ENCODE data around the gene COL5A1. TPM values are rescaled to one million over a fixed set of nuclear protein-coding genes. Genes with fewer than 3 reads are reported as not detected.

COL5A1 gene
- total and polyA plus RNA-seq, 2 experiments from 2014 or later, result 2.5 to 13.1 TPM

DNA sequence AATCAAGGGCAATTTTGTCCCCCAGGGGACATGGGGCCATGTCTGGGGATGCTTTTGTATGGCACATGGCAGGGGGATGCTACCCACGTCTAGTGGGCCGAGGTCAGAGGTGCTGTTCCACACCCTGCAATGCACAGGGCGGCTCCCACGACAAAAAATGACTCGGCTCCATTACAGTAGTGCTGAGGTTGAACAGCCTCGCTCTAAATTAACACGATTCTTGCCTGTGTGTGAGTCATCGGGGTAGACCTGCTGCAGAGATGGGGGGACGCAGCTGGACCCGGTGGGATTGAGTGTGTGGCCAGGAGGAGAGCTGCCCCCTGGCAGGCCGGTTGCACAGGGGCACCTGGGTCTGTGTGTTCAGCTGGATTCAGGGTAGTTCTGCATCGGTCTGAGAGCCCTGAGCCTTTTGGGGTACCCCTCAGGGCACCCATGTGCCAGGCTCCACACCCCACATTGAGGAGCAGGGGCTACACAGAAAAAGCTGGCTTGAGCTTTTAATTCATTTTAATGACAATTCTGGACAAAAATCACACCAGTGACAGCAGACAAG lies 20.0 kb upstream of the COL5A1 start:
- Histone ChIP-seq H2AFZ (no peak overlapping the region), H3K4me3 (no peak overlapping the region), H4K20me1 (replicated peaks; ENCODE audit: insufficient read depth) (no peaks in the 10 kb centered on the region), H3K27ac (ENCODE audit: low read depth) (no peak overlapping the region), H3K36me3 (ENCODE audit: insufficient read depth) (no peaks in the 10 kb centered on the region), H3K4me2 (no peak overlapping the region), H3K79me2 (replicated peaks; ENCODE audit: insufficient read depth) (no peaks in the 10 kb centered on the region), H3K4me1 (ENCODE audit: insufficient read depth) (no peaks in the 10 kb centered on the region), H3K9me2 (ENCODE audit: insufficient read depth) (no peaks in the 10 kb centered on the region), H3K27me3 (ENCODE audit: insufficient read depth) (no peaks in the 10 kb centered on the region), H3F3A (replicated peaks; ENCODE audit: low read depth) (no peaks in the 10 kb centered on the region)
- no peak overlapping the region for H3K4me3 Mint-ChIP-seq
- DNase-seq (ENCODE audit: low spot score) (no peak), ATAC-seq (no peak)
- no peaks in the 10 kb centered on the region for H3K36me3 Mint-ChIP-seq (ENCODE audit: low read depth)
- no peak for TF ChIP-seq NANOG (IDR thresholded peaks at IDR 0.05; ENCODE audit: borderline replicate concordance)
- TF ChIP-seq, protein P1, sequence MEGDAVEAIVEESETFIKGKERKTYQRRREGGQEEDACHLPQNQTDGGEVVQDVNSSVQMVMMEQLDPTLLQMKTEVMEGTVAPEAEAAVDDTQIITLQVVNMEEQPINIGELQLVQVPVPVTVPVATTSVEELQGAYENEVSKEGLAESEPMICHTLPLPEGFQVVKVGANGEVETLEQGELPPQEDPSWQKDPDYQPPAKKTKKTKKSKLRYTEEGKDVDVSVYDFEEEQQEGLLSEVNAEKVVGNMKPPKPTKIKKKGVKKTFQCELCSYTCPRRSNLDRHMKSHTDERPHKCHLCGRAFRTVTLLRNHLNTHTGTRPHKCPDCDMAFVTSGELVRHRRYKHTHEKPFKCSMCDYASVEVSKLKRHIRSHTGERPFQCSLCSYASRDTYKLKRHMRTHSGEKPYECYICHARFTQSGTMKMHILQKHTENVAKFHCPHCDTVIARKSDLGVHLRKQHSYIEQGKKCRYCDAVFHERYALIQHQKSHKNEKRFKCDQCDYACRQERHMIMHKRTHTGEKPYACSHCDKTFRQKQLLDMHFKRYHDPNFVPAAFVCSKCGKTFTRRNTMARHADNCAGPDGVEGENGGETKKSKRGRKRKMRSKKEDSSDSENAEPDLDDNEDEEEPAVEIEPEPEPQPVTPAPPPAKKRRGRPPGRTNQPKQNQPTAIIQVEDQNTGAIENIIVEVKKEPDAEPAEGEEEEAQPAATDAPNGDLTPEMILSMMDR (conservative IDR thresholded peaks at IDR 0.05; ENCODE audit: low read depth in 2 of 2), result no peak
- TF ChIP-seq, protein P2, sequence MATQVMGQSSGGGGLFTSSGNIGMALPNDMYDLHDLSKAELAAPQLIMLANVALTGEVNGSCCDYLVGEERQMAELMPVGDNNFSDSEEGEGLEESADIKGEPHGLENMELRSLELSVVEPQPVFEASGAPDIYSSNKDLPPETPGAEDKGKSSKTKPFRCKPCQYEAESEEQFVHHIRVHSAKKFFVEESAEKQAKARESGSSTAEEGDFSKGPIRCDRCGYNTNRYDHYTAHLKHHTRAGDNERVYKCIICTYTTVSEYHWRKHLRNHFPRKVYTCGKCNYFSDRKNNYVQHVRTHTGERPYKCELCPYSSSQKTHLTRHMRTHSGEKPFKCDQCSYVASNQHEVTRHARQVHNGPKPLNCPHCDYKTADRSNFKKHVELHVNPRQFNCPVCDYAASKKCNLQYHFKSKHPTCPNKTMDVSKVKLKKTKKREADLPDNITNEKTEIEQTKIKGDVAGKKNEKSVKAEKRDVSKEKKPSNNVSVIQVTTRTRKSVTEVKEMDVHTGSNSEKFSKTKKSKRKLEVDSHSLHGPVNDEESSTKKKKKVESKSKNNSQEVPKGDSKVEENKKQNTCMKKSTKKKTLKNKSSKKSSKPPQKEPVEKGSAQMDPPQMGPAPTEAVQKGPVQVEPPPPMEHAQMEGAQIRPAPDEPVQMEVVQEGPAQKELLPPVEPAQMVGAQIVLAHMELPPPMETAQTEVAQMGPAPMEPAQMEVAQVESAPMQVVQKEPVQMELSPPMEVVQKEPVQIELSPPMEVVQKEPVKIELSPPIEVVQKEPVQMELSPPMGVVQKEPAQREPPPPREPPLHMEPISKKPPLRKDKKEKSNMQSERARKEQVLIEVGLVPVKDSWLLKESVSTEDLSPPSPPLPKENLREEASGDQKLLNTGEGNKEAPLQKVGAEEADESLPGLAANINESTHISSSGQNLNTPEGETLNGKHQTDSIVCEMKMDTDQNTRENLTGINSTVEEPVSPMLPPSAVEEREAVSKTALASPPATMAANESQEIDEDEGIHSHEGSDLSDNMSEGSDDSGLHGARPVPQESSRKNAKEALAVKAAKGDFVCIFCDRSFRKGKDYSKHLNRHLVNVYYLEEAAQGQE (IDR thresholded peaks at IDR 0.05; ENCODE audit: unreplicated experiment), result no peak
- TF ChIP-seq, protein P3, sequence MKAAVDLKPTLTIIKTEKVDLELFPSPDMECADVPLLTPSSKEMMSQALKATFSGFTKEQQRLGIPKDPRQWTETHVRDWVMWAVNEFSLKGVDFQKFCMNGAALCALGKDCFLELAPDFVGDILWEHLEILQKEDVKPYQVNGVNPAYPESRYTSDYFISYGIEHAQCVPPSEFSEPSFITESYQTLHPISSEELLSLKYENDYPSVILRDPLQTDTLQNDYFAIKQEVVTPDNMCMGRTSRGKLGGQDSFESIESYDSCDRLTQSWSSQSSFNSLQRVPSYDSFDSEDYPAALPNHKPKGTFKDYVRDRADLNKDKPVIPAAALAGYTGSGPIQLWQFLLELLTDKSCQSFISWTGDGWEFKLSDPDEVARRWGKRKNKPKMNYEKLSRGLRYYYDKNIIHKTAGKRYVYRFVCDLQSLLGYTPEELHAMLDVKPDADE (IDR thresholded peaks at IDR 0.05), result no peak
- TF ChIP-seq POLR2AphosphoS5 (IDR thresholded peaks at IDR 0.05; ENCODE audit: low read depth), result no peak
- no peak for TF ChIP-seq ZNF331 (CRISPR knock-in tag; IDR thresholded peaks at IDR 0.05; ENCODE audit: low read depth)
- no peak for TF ChIP-seq CREB1 (CRISPR knock-in tag; IDR thresholded peaks at IDR 0.05; ENCODE audit: low read depth)
- TF ChIP-seq, protein P4, sequence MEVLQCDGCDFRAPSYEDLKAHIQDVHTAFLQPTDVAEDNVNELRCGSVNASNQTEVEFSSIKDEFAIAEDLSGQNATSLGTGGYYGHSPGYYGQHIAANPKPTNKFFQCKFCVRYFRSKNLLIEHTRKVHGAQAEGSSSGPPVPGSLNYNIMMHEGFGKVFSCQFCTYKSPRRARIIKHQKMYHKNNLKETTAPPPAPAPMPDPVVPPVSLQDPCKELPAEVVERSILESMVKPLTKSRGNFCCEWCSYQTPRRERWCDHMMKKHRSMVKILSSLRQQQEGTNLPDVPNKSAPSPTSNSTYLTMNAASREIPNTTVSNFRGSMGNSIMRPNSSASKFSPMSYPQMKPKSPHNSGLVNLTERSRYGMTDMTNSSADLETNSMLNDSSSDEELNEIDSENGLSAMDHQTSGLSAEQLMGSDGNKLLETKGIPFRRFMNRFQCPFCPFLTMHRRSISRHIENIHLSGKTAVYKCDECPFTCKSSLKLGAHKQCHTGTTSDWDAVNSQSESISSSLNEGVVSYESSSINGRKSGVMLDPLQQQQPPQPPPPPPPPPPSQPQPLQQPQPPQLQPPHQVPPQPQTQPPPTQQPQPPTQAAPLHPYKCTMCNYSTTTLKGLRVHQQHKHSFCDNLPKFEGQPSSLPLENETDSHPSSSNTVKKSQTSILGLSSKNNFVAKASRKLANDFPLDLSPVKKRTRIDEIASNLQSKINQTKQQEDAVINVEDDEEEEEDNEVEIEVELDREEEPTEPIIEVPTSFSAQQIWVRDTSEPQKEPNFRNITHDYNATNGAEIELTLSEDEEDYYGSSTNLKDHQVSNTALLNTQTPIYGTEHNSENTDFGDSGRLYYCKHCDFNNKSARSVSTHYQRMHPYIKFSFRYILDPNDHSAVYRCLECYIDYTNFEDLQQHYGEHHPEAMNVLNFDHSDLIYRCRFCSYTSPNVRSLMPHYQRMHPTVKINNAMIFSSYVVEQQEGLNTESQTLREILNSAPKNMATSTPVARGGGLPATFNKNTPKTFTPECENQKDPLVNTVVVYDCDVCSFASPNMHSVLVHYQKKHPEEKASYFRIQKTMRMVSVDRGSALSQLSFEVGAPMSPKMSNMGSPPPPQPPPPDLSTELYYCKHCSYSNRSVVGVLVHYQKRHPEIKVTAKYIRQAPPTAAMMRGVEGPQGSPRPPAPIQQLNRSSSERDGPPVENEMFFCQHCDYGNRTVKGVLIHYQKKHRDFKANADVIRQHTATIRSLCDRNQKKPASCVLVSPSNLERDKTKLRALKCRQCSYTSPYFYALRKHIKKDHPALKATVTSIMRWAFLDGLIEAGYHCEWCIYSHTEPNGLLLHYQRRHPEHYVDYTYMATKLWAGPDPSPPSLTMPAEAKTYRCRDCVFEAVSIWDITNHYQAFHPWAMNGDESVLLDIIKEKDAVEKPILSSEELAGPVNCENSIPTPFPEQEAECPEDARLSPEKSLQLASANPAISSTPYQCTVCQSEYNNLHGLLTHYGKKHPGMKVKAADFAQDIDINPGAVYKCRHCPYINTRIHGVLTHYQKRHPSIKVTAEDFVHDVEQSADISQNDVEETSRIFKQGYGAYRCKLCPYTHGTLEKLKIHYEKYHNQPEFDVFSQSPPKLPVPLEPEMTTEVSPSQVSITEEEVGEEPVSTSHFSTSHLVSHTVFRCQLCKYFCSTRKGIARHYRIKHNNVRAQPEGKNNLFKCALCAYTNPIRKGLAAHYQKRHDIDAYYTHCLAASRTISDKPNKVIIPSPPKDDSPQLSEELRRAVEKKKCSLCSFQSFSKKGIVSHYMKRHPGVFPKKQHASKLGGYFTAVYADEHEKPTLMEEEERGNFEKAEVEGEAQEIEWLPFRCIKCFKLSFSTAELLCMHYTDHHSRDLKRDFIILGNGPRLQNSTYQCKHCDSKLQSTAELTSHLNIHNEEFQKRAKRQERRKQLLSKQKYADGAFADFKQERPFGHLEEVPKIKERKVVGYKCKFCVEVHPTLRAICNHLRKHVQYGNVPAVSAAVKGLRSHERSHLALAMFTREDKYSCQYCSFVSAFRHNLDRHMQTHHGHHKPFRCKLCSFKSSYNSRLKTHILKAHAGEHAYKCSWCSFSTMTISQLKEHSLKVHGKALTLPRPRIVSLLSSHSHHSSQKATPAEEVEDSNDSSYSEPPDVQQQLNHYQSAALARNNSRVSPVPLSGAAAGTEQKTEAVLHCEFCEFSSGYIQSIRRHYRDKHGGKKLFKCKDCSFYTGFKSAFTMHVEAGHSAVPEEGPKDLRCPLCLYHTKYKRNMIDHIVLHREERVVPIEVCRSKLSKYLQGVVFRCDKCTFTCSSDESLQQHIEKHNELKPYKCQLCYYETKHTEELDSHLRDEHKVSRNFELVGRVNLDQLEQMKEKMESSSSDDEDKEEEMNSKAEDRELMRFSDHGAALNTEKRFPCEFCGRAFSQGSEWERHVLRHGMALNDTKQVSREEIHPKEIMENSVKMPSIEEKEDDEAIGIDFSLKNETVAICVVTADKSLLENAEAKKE (CRISPR knock-in tag; IDR thresholded peaks at IDR 0.05), result no peak
- no peak for TF ChIP-seq STAT1 (IDR thresholded peaks at IDR 0.05; ENCODE audit: unreplicated experiment)
- no peak for TF ChIP-seq EZH2 (IDR thresholded peaks at IDR 0.05; ENCODE audit: low read depth, unreplicated experiment)
- TF ChIP-seq JUNB (IDR thresholded peaks at IDR 0.05; ENCODE audit: unreplicated experiment), result no peak
- TF ChIP-seq EZH2phosphoT487 (IDR thresholded peaks at IDR 0.05; ENCODE audit: unreplicated experiment), result no peak
- no peak for TF ChIP-seq ZNF114 (CRISPR knock-in tag; IDR thresholded peaks at IDR 0.05)
- H3K4me1 Mint-ChIP-seq, result peaks cover 35% of the 10 kb centered on the region
- no peaks in the 10 kb centered on the region for H3K9me3 Mint-ChIP-seq
- peaks cover 6% of the 10 kb centered on the region for H3K27me3 Mint-ChIP-seq (ENCODE audit: insufficient read depth, low read depth, poor library complexity)
- H3K27ac Mint-ChIP-seq, result no peak overlapping the region

All from GM23338 (cell line).